ENCODE measurements around the gene ZCCHC14.
"Not testable (repeated sequence)": the region's sequence is repeated elsewhere in the genome, so short reads cannot be mapped to it uniquely, and the experiment has no call there.

DNA sequence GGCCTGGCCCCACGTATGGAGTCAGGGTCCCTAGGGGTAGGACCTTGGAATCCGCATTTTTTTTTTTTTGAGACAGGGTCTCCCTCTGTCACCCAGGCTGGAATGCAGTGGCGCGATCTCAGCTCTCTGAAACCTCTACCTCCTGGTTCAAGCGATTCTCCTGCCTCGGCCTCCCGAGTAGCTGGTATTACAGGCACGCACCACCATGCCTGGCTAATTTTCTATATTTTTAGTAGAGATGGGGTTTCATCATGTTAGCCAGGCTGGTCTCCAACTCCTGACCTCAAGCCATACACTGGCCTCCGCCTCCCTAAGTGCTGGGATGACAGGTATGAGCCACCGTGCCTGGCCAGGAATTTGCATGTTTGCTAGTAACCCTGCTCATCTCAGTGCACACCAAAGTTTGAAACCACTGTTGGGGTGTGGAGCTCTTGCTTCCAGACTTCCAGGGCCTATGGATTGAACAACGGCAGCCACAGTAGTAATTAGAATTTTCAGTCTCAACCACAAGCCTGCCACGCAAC, 5.0 kb upstream of the ZCCHC14 start:
- TF ChIP-seq POLR2A (IDR thresholded peaks at IDR 0.05); CTCF (IDR thresholded peaks at IDR 0.05 in 8 of 11, conservative IDR thresholded peaks at IDR 0.05 in 3 of 11); POLR2AphosphoS5 (IDR thresholded peaks at IDR 0.05): not testable (repeated sequence)

Measured in spleen (tissue), 7 donors.